NK-92 treated with Interleukin-12 subunit alpha and Interleukin-12 subunit beta, amount 100 ng/mL, for 24 hours (cell line): ENCODE results near the gene EFCAB11.

Source experiments
- DNase-seq: peaks from one replicate; lab custom pipeline; 2025; lab: John Stamatoyannopoulos, UW

EFCAB11 gene

DNA sequence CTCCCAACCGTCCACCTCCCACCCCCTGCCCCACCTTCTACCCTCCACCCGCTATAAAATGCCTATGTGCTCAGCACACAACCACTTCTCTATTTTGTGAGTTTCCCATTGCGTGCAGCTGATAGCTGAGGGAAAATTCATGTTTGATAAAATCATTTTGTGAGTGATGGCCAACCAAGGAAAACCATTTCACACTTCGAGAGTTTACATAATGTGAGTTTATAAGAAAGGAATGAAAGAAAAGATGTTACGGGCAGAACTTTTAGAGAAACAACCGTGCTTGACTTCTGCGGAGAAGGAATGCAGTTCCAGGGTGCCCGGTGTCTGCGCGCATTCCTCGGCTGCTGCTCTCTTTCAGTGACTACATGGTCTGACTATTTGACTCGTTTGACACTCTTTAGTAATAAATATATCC is 140.9 kb downstream of the EFCAB11 start:
- no peak for DNase-seq

DNA sequence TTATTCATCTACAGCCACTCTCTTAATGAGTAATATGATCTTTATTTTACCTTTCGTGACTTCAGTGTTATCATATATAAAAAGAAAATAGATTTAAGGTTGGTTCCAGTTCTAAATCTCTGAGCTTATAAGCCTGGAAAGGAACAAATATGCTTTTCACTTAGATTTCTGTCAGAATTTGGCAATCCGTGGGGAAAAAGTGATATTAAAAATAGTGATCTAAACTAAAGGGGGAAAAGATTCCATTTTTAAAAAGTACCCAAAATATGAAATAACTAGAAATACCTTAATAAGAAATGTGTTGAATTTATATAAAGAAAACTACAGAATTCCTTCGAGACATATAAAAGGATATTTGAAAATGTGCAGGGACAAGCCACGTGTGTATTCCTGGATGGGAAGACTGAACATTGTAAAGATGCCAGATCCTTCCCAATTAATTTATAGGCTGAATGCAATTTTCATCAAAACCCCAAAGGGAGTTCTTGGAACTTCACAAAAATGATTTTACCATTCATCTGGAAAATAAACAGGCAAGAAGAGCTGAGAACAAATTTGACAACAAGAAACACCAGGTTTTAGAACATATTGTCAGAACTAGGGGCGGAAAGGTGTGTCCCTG is 142.5 kb downstream of the EFCAB11 start:
- no peak for DNase-seq

DNA sequence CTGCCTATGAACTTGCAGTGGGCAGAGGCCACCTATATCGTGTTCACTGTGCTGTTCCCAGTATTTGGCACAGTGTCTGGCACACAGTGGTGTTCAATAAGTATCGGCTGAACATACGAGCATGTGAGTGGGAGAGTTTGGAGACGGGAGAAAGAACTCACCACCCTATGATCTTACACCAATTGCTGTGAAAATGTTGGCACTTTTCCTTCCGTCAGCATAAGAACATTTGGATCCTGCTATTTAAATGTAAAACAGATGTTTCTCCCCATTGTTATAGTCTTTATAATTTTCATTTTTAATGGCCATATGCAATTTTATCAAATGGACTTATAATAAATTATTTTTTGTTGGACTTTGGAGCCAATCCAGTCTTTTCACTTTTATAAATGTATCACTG is 144.4 kb downstream of the EFCAB11 start:
- no peak for DNase-seq

DNA sequence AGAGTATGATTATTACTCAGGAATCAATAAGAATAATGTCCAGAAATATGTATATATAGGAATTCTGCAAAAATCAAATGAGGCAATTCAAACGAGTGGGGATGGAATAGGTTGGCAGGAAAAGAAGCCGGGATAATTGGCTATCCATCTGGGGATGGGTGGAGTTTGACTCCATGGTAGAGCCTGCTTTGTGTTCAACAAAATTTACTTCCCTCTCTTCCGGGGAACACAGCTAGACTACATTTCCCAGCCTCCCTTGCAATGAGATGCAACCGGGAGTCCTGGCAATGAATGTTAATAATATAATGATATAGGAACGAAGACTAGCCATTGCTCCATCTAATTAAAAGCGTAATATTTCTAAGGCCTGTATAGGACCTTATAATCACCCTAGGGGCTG is 146.6 kb downstream of the EFCAB11 start:
- no peak for DNase-seq

DNA sequence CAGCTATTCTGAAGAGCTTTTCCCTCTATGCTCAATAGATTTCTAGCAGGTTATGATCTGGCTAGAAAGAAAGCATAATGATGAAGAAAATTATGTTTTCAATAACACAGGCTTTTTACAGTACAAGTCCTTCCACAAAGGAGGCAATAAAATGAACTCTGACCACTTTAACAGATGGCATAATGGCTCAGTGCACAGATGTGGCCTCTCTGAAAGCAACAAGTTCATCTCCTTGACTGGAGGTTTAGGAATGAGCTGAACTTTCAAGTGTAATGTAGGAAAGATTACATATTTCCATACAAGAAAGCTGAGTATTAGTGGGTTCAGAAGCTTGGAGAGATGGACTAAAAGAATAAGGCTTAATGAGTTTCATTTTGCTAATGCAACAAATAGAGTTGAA is 147.4 kb downstream of the EFCAB11 start:
- no peak for DNase-seq

DNA sequence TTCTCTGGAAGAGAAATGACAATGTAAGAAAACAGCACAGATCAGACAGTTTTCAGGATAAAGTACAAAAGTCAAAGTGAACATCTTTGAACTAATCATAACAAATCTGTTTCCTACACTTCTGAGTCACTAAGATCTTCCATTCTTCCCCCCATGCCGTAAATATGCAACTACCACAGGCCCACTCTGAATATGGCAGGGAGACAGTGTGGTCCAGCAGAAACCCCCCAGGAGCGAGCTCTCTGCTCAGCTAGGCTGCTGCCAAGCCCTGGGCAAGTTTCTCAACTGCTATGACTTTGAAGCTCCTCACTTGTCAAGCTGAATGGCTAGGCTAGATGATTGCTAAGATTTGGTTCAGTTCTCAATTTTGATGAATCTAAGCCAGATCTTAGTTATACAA is 148.1 kb downstream of the EFCAB11 start:
- DNase-seq: no peak

- no peak for DNase-seq
These were observed 149.0 kb downstream of the EFCAB11 start for GRCh38 chr14:89805501-89805900.

GRCh38 chr14:89803542-89803941 is 151.0 kb downstream of the EFCAB11 start:
- no peak for DNase-seq

DNA sequence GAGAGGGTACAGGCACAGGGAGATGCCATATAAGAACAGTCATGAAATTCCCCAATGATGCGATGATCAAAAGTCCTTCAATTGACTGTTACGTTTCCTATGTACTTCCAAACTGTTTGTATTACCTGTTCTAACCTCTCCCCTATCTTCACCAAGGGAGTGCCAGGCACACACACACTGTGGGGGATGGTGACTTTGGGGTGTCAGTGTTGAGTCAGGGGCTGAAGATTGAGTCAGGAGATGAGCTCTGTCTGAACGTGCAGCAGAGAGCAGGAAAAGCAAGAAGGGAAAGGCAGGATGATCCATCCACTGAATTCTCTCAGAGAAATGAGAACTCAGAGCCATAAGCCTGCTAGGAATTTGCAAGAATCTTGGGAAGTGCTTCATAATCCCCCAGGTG is 153.4 kb downstream of the EFCAB11 start:
- DNase-seq: no peak

GRCh38 chr14:89798212-89798773 is 156.2 kb downstream of the EFCAB11 start:
- DNase-seq: no peak

GRCh38 chr14:89797148-89797547 is 157.4 kb downstream of the EFCAB11 start:
- DNase-seq: no peak

GRCh38 chr14:89794096-89794495 is 160.4 kb downstream of the EFCAB11 start:
- no peak for DNase-seq

DNA sequence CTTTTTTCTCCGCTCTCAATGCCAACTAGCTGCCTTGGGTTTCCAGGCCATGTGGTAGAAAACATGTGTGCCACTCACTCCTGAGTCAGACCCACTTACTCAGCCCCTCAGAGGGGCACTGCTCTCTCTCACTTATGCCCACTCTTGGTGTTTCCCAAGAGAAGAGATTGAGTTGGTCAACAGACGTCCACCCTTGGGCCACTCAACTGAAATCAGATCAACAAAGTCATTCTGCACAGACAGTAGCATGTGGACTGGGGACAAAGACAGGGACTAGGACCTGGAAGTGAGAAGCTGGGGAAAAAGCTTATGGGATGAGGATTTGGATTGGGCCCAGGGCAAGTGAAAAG is 161.2 kb downstream of the EFCAB11 start:
- no peak for DNase-seq

DNA sequence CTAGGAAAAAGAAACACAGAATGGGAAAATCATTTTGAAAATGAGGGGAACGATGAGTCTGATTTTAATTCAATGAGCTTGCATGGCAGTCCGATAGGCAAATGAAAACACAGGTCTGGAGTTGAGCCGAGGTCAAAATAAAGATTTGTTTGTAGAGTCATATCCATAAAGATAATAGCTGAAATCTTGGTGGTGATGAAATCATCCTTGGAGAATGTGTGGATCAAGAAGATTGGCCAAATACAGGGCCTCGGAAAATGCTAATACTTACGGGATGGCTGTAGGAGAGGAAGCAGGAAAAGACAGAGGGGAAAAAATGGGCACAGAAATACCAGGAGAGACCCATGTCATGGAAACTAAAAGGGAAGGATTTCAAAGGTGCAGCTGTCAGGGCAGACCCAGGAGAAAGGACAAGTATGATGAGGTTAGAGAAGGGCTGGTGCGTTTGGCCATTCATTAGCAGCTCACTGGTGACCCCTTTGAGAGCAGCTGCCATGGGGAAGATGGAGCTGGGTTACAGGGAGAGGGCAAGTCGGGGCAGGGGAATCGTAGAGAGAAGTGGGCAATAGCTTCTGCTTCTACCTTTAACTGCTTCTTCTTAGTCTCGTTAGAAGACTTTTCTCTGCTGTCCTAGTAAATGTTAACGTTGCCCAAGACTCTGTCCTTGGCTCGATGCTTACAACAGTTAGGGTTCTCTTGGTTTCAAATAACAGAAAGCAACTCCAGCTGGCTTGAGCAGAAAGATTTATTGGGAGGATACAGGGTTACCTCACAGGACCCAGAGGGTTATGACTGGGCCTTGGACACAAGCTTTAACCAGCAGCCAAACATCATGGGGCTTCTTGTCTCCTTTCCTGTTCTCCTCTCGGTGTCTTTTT is 161.8 kb downstream of the EFCAB11 start:
- DNase-seq: no peak

- DNase-seq: no peak
These were observed 167.0 kb downstream of the EFCAB11 start for GRCh38 chr14:89787525-89787924.

- DNase-seq: no peak
These were observed 173.5 kb downstream of the EFCAB11 start for GRCh38 chr14:89781046-89781445.

DNA sequence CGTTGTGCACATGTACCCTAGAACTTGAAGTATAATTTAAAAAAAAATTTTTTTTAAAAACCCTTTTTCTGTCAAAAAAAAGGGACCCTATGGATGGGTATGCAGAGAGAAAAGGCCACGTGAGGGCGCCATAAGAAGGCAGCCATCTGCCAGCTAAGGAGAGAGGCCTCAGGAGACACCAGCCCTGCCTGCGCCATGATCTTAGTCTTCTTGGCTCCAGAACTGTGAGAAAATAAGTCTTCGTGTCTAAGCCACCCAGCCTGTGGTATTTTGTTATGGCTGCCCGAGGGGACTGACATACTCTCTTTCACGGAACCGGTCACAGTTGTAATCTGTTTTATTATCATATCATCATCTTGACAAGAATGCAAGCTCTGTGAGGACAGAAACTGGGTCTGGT is 174.8 kb downstream of the EFCAB11 start:
- no peak for DNase-seq

DNA sequence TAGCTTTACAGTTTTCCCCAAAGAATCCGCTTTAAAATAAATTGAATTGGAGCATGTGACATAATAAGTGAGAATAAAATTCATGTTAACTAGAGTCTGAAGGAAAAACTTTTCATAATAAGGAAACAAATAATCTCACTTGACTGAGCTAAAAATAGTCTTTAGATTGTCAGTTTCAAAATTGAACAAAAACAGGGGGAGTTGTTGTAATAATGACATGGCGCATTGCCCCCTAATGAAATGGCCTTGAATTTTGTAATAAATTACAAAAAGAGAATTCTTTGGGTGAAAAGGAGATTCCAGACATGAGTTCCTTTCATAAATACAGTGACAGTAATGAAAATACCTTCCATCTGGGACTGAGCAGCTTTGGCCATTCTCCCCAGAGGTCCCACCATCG is 178.6 kb downstream of the EFCAB11 start:
- no peak for DNase-seq

DNA sequence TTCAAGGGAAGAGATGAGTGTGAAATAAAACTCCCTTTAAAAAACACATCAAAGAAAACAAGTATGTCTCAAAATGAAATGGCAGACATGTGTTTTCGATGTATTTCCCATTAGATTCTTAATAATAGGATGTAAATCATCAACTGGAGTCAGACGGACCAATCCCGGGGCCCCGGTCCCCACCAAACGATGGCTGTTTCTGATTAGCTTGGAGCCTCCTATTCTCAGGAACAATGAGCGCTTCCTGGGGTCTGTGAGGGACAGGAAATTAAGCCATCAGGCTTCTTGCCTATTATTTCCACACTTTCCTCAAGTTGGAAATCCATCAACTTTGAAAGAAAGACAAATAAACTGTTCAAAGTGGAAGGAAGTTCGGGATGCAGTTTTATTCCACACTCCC is 179.4 kb downstream of the EFCAB11 start:
- DNase-seq: no peak

DNA sequence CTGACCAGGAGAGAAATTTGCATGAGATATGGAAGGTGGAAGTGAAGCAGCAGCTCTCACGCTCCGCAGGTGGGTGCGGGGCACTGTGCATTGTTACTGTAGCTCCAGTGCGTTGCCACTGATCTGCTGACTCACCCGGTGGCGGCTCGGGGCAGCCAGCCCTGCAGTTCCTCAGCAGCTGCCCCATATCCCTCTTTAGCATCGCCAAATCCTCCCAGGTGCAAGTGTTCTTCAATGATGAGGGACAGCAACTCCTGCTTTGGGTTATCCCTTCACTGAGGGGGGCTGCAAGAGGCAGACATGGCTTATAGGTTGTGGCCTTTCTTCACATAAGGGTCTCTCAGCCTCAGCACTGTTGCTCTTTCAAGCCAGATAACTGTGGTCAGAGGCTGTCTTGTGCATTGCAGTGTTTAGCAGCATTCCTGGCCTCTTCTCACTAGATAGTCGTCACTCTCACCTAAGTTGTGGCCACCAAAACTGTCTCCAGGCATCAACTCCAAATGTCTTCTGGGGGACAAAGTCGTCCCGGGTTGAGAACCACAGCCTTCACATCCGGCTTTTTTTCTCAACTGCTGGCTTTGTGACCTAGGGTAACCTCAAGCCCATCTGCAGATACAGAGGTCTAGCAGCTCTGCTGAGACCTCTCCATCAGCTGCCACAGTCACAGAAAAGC is 180.8 kb downstream of the EFCAB11 start:
- peak; percentile 9 for DNase-seq

- DNase-seq: no peak
These were observed 181.4 kb downstream of the EFCAB11 start for GRCh38 chr14:89773151-89773550.

DNA sequence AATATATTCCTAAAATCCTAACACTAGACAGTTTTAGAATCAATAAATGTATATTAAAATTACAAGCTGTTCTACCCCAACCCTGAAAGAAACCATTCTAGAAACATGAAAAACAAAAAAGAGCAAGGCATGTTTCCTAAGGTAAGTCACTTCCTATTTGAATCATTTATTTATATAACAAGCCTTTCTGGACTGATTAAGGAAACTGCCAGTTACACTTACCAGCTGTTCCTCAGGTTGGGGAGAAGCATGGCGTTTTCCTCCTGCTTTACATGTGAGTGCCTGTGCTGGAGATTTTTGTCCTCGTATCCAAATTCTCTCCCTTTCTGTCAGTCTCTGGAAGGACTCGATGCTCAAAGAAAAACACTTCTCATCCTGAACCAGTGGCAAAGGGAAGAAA is 183.3 kb downstream of the EFCAB11 start:
- no peak for DNase-seq

GRCh38 chr14:89767861-89768268 is 186.7 kb downstream of the EFCAB11 start:
- peak; percentile 7 for DNase-seq
